GM10266 (cell line): ENCODE data around the gene SPCS1.
A peak's percentile ranks its signal among the peaks of the same experiment; 100 is the strongest.

Experiments
- DNase-seq: peaks from one replicate; pipeline ENCODE4 v3.0.0; 2012; ENCODE audit errors: extremely low spot score
- TF ChIP-seq, protein P1 (sequence below): IDR thresholded peaks from 2 replicates; pipeline ENCODE4 v1.5.1; 2012; ENCODE audit warnings: mild to moderate bottlenecking, low read depth; ENCODE audit not compliant: control insufficient read depth, insufficient read depth; ENCODE audit errors: missing control alignments

The SPCS1 gene

DNA sequence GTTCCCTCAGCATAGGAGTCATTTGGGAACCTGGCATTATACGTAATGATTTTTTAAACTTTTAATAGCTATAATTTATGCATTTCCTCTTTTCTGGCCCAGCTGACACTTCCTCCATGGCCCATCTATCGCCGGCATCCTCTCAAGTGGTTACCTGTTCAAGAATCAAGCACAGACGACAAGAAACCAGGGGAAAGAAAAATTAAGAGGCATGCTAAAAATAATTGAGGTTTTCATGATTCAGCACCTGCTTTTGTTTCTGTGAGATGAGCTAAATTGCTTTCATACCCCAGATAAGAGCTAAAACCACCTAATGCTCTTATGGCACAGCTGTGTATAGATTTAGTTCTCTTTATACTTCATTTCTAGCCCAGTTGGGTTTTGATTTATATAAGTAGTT, 1.7 kb downstream of the SPCS1 start:
- DNase-seq: peak; percentile 63
- TF ChIP-seq, protein P1, sequence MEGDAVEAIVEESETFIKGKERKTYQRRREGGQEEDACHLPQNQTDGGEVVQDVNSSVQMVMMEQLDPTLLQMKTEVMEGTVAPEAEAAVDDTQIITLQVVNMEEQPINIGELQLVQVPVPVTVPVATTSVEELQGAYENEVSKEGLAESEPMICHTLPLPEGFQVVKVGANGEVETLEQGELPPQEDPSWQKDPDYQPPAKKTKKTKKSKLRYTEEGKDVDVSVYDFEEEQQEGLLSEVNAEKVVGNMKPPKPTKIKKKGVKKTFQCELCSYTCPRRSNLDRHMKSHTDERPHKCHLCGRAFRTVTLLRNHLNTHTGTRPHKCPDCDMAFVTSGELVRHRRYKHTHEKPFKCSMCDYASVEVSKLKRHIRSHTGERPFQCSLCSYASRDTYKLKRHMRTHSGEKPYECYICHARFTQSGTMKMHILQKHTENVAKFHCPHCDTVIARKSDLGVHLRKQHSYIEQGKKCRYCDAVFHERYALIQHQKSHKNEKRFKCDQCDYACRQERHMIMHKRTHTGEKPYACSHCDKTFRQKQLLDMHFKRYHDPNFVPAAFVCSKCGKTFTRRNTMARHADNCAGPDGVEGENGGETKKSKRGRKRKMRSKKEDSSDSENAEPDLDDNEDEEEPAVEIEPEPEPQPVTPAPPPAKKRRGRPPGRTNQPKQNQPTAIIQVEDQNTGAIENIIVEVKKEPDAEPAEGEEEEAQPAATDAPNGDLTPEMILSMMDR: no peak

DNA sequence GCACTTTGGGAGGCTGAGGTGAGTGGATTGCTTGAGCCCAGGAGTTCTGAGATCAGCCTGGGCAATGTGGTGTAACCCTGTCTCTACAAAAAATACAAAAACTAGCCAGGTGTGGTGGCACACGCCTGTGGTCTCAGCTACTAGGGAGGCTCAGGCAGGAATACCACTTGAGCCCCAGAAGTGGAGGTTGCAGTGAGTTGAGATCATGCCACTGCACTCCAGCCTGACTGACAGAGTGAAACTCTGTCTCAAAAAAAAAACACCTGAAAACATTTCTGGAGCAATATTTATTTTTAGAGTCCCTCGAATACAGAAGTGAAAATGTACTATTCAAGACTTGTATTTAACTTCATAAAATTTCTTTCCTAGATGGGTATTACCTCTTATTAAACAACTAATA, 4.6 kb downstream of the SPCS1 start:
- peak; percentile 40 for DNase-seq
- TF ChIP-seq, protein P1: no peak

DNA sequence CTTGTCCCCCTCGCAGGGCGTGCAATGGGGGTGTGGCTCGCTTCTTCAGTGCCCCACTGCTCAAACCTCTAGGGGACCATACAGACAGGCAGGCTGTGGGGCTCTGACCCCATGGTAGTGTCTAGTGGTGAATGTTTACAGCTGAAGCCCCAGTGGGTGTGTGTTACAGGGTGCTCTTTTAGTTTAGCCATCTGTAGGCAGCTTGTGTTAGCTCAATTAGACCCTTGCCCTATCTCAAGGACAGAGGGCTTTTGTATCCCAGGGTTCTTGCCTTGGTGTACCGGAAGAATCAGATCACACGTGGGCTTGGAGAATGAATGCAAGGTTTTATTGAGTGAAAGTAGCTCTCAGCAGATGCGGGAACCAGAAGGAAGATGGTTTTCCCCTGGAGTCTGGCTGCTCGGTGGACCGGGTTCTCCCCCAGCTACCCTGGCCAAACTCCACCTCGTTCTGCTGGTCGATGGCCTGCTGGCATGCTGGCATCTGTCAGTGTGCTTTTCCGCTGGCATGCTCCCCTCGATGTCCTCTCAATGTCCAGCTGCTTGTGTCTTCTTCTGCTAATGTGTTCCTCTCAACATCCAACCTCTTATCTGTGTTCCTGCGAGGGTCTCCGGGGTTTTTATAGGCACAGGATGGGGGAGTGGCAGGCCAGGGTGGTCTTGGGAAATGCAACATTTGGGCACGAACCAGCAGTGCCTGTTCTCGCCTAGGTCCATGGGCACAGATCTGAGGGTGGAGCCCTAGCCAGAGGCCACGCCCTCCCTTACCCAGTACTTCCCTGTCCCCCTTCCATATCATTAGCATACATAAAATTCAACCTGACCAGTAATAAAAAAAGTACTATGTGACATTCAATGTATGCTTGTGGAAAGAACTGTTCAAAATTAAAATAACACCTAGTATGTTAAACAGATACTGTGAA, 6.6 kb downstream of the SPCS1 start:
- TF ChIP-seq, protein P1: no peak
- no peak for DNase-seq

DNA sequence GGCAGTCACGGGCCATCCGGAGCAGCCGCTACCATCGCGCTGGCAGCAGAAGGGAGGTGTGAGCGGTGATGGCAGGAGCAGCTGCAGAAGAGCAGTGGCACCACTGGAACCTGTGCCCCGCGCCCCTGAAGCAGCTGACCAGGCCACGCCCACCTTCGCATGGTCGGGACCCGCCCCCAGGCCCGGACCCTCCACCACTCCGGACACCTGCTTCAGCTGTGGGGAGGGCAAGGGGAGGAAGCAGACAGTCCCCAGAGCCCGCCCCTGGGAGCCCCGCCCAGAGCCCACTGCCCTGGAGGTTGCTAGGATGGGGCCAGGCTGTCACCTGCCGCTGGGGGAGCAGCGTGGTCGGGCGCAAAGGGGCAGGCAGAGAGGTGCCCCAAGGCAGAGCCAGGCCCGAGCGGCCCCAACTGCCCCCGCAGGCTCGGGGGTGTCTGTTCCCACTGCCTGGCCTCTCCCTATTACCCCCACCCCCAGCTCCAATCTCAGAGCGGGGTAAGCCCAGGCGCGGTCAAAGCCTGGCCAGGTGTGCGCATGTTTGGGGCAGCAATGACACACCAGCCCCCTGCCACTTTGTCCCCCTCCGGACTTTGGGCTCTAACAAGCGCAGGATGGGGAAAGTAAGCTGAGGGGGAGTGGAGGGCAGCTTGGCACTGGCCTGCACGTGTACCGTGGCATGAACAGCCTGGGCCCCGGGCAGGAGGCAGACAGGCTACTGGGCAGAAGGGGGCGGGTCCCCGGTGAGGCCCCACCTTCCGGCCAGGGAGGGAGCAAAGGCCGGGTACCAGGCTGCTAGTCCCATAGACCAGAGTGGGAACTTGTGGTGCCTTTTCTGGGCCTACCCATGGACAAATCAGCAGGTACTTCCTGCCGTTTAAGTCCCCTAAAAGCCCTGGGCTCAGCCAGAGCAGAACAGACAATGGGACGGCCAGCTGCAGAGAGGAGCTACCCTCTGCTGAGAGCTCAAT, 8.7 kb downstream of the SPCS1 start:
- TF ChIP-seq, protein P1: no peak
- no peak for DNase-seq

DNA sequence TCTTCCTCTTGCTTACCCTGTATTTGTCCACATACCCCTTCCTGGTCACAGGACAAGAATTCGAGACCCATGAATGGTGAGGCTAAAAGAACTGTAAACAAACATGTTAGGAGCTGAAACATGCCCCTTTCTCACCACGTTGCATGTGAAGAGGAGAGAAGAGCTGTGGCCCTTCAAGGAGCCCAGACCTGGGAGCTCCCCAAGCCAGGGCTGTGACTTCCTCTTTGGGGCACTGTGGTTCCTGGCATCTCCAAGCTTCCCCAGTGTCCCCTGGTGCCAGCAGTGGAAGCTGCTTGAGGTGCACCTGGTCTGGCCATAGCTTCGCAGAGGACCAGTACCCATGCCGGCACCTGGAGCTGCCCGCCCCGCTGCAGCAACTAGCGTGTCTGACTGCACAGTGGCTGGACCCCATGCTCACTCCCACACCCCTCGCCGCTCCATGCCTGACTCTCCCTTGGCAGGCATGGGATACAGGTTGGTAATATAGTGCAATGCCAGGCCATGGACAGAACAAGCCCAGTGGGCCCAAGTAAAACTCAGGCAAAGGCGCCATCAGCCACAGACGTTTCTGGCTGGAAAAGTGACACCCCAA, 9.9 kb downstream of the SPCS1 start:
- TF ChIP-seq, protein P1: no peak
- DNase-seq: no peak

DNA sequence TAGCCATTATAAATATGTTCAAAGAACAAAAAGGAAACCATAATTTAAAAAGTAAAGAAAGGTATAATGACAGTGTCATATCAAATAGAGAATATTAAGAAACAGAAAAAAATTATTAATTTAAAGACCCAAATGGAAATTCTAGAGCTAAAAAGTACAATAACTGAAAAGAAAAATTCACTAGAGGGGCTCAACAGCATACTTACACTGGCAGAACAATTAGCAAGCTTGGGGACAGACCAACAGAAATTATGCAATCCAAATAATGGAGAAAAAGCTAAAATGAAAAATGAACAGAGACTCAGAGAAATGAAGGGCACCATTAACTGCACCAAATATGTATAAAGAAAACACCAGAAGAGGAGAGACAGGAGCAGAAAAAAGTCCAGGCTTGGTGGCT, 13.7 kb downstream of the SPCS1 start:
- TF ChIP-seq, protein P1: no peak
- no peak for DNase-seq
